Panc1 (cell line): ENCODE data around the gene C16orf82. TPM values are rescaled to one million over a fixed set of nuclear protein-coding genes. Genes with fewer than 3 reads are reported as not detected.

Experiments used
- ATAC-seq: fragments of 200-7000 bp; cut with Tn5 transposase; 2 replicates; pipeline ENCODE4 v1.9.1; 2020; ENCODE audit warnings: mild to moderate bottlenecking, moderate library complexity
- BruUV-seq: library from RNA; stranded (reverse); fragments of 400-500 nt; replicated peaks from 2 replicates; lab custom pipeline; 2021; lab: Mats Ljungman, UMichigan
- CTCF ChIA-PET: fragments of 300-600 bp; sonication (Branson Sonifier 250); formaldehyde crosslinking; loops from one replicate; lab custom pipeline; 2022; ENCODE audit warnings: antibody characterized with exemption; lab: Charles Lee
- POLR2A ChIA-PET: fragments of 300-600 bp; sonication (Branson Sonifier 250); formaldehyde crosslinking; loops from one replicate; lab custom pipeline; 2022; ENCODE audit warnings: antibody characterized with exemption; lab: Charles Lee
- DNase-seq: peaks from one replicate; pipeline ENCODE4 v3.0.0-alpha.2; 2010; ENCODE audit warnings: low read depth, low spot score
- H3K27ac ChIP-seq: 2 replicates; pipeline ENCODE4 v1.5.1; 2011; ENCODE audit warnings: mild to moderate bottlenecking, low read length, inconsistent platforms
- H3K27me3 ChIP-seq: fragments of 200-500 bp; sonication (Bioruptor generic); 2 replicates; pipeline ENCODE4 v1.6.0; 2014; ENCODE audit warnings: low read length, inconsistent platforms; ENCODE audit not compliant: control insufficient read depth, insufficient read depth
- H3K36me3 ChIP-seq: fragments of 200-500 bp; sonication (Bioruptor generic); 2 replicates; pipeline ENCODE4 v1.5.1; 2014; ENCODE audit warnings: inconsistent platforms, mild to moderate bottlenecking, low read length, moderate library complexity; ENCODE audit not compliant: control insufficient read depth, insufficient read depth
- H3K4me1 ChIP-seq: 2 replicates; pipeline ENCODE4 v1.5.1; 2011; ENCODE audit warnings: inconsistent platforms, mild to moderate bottlenecking, low read length, moderate library complexity; ENCODE audit not compliant: control insufficient read depth, insufficient read depth
- H3K4me3 ChIP-seq, 2 experiments: 2 replicates each; pipeline ENCODE4 v1.5.1; 2011 to 2012; ENCODE audit warnings: low read depth in 2 of 2, low read length in 2 of 2, mild to moderate bottlenecking in 2 of 2, inconsistent platforms in 1 of 2, moderate library complexity in 1 of 2
- H3K9me3 ChIP-seq: fragments of 200-500 bp; sonication (Bioruptor generic); 2 replicates; pipeline ENCODE4 v1.5.1; 2014; ENCODE audit warnings: low read depth, mild to moderate bottlenecking, inconsistent platforms, low read length, moderate library complexity; ENCODE audit not compliant: control insufficient read depth, insufficient read depth
- POLR2AphosphoS5 ChIP-seq: IDR thresholded peaks from 2 replicates; pipeline ENCODE4 v1.6.1; 2012; ENCODE audit warnings: mild to moderate bottlenecking, low read depth, low read length, moderate library complexity
- SIN3A ChIP-seq: IDR thresholded peaks from 2 replicates; pipeline ENCODE4 v1.6.1; 2012; ENCODE audit warnings: low read depth, mild to moderate bottlenecking, low read length, moderate library complexity, borderline replicate concordance; ENCODE audit not compliant: insufficient read depth
- TCF7L2 ChIP-seq: IDR thresholded peaks from 2 replicates; pipeline ENCODE4 v1.6.1; 2011; ENCODE audit warnings: mild to moderate bottlenecking, low read depth, low read length, inconsistent platforms
- in situ Hi-C: cut with HindIII; loops from 2 replicates; pipeline ENCODE4 v1.10.0; 2016; ENCODE audit warnings: low sequenced_read_pairs, low pct_unique_long_range_greater_than_20kb
- intact Hi-C: fragments of 100-400 bp; cut with micrococcal nuclease; formaldehyde crosslinking; loops from one replicate; pipeline ENCODE4 v1.10.0; 2022; ENCODE audit not compliant: unreplicated experiment
- total RNA-seq: library from RNA; stranded (reverse); gene quantifications from one replicate; pipeline ENCODE4 v1.2.1, GENCODE V29; 2021; ENCODE audit not compliant: unreplicated experiment
- TF ChIP-seq, protein P1 (sequence below), 2 experiments: IDR thresholded peaks; 2 replicates each; pipeline ENCODE4 v1.6.1; 2011 to 2012; ENCODE audit warnings: low read depth in 2 of 2, control low read depth in 1 of 2, low read length in 1 of 2, mild to moderate bottlenecking in 1 of 2, moderate library complexity in 1 of 2; ENCODE audit not compliant: insufficient read depth in 1 of 2
- TF ChIP-seq, protein P2 (sequence below): fragments of 450-650 bp; IDR thresholded peaks from 2 replicates; pipeline ENCODE4 v1.5.1; 2017; ENCODE audit warnings: mild to moderate bottlenecking

The C16orf82 gene
- total RNA-seq, 1 experiment from 2014 or later: not detected

DNA sequence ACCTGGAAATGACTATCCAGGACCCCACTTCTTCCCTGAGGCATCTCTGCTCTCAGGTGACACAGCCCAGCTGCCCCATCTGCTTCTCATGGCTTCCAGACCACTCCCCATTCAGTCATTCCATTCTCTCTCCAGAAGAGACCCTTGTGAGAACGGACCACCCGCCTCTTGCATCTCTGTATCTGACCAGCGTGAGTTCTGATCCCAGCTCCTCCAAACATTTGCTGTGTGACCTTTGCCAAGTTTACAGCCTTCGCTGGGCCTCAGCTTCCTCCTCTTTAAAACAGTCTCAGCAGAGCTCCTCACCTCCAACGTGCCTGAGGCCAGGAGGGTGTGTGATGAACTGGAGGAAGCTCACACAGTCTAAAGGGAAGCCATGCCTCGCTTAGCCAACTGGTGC lies 39.6 kb downstream of the C16orf82 start:
- TF ChIP-seq TCF7L2 (no peak), SIN3A (no peak), POLR2AphosphoS5 (no peak)
- TF ChIP-seq, protein P1, sequence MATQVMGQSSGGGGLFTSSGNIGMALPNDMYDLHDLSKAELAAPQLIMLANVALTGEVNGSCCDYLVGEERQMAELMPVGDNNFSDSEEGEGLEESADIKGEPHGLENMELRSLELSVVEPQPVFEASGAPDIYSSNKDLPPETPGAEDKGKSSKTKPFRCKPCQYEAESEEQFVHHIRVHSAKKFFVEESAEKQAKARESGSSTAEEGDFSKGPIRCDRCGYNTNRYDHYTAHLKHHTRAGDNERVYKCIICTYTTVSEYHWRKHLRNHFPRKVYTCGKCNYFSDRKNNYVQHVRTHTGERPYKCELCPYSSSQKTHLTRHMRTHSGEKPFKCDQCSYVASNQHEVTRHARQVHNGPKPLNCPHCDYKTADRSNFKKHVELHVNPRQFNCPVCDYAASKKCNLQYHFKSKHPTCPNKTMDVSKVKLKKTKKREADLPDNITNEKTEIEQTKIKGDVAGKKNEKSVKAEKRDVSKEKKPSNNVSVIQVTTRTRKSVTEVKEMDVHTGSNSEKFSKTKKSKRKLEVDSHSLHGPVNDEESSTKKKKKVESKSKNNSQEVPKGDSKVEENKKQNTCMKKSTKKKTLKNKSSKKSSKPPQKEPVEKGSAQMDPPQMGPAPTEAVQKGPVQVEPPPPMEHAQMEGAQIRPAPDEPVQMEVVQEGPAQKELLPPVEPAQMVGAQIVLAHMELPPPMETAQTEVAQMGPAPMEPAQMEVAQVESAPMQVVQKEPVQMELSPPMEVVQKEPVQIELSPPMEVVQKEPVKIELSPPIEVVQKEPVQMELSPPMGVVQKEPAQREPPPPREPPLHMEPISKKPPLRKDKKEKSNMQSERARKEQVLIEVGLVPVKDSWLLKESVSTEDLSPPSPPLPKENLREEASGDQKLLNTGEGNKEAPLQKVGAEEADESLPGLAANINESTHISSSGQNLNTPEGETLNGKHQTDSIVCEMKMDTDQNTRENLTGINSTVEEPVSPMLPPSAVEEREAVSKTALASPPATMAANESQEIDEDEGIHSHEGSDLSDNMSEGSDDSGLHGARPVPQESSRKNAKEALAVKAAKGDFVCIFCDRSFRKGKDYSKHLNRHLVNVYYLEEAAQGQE (IDR thresholded peaks at IDR 0.05; ENCODE audit: insufficient read depth in 1 of 2, low read depth in 2 of 2, low read length in 1 of 2): no peak
- TF ChIP-seq, protein P2, sequence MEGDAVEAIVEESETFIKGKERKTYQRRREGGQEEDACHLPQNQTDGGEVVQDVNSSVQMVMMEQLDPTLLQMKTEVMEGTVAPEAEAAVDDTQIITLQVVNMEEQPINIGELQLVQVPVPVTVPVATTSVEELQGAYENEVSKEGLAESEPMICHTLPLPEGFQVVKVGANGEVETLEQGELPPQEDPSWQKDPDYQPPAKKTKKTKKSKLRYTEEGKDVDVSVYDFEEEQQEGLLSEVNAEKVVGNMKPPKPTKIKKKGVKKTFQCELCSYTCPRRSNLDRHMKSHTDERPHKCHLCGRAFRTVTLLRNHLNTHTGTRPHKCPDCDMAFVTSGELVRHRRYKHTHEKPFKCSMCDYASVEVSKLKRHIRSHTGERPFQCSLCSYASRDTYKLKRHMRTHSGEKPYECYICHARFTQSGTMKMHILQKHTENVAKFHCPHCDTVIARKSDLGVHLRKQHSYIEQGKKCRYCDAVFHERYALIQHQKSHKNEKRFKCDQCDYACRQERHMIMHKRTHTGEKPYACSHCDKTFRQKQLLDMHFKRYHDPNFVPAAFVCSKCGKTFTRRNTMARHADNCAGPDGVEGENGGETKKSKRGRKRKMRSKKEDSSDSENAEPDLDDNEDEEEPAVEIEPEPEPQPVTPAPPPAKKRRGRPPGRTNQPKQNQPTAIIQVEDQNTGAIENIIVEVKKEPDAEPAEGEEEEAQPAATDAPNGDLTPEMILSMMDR: no peak
- H3K9me3 ChIP-seq: no peaks in the 10 kb centered on the region
- H3K4me1 ChIP-seq: peaks cover 6% of the 10 kb centered on the region; the same call in 1 of the 2 replicates
- H3K4me3 ChIP-seq: no peak overlapping the region
- no TSS peak for BruUV-seq
- DNase-seq: no peak
- ChIA-PET CTCF (no interaction called here), POLR2A (no interaction called here)
- H3K27me3 ChIP-seq: peaks cover 2% of the 10 kb centered on the region; the same call in 1 of the 2 replicates
- in situ Hi-C loops (no loop called here), intact Hi-C loops (no loop called here)
- no peaks in the 10 kb centered on the region for H3K36me3 ChIP-seq
- ATAC-seq: no peak
- H3K27ac ChIP-seq: no peak overlapping the region

- H3K36me3 ChIP-seq: no peaks in the 10 kb centered on the region
- H3K27ac ChIP-seq: no peak overlapping the region
- DNase-seq: no peak
- in situ Hi-C loops: no loop called here
- ATAC-seq: no peak
- ChIA-PET CTCF (interaction anchor here (0.6 kb wide), 1 partner anchor 27 kb away, joined by 3 read pairs; no protein-coding TSS in a partner anchor), POLR2A (no interaction called here)
- intact Hi-C loops: no loop called here
- no peak overlapping the region for H3K4me3 ChIP-seq
- peaks cover 2% of the 10 kb centered on the region; the same call in 1 of the 2 replicates for H3K27me3 ChIP-seq
- no peak for TF ChIP-seq POLR2AphosphoS5
- TF ChIP-seq, protein P1 (IDR thresholded peaks at IDR 0.05; ENCODE audit: insufficient read depth in 1 of 2, low read depth in 2 of 2, low read length in 1 of 2): no peak
- TF ChIP-seq SIN3A: no peak
- TF ChIP-seq, protein P2: no peak
- TF ChIP-seq TCF7L2: no peak
- no TSS peak for BruUV-seq
- no peaks in the 10 kb centered on the region for H3K9me3 ChIP-seq
- peaks cover 6% of the 10 kb centered on the region; the same call in 1 of the 2 replicates for H3K4me1 ChIP-seq
Observed at GRCh38 chr16:27107185-27107592, 40.5 kb downstream of the C16orf82 start.
